Activated T-helper 1 cell treated with anti-CD3 and anti-CD28 coated beads, Interleukin-2, amount 50 U/mL, for 16 hours (primary cell): ENCODE measurements around the gene NQO2.
"Not testable (repeated sequence)": the region's sequence is repeated elsewhere in the genome, so short reads cannot be mapped to it uniquely, and the experiment has no call there.

Experiments
- DNase-seq, 2 donors: peaks; one replicate each; pipeline ENCODE4 v3.0.0-alpha.2; 2020; ENCODE audit warnings: low read depth in 1 of 2, low spot score in 1 of 2

NQO2 gene

DNA sequence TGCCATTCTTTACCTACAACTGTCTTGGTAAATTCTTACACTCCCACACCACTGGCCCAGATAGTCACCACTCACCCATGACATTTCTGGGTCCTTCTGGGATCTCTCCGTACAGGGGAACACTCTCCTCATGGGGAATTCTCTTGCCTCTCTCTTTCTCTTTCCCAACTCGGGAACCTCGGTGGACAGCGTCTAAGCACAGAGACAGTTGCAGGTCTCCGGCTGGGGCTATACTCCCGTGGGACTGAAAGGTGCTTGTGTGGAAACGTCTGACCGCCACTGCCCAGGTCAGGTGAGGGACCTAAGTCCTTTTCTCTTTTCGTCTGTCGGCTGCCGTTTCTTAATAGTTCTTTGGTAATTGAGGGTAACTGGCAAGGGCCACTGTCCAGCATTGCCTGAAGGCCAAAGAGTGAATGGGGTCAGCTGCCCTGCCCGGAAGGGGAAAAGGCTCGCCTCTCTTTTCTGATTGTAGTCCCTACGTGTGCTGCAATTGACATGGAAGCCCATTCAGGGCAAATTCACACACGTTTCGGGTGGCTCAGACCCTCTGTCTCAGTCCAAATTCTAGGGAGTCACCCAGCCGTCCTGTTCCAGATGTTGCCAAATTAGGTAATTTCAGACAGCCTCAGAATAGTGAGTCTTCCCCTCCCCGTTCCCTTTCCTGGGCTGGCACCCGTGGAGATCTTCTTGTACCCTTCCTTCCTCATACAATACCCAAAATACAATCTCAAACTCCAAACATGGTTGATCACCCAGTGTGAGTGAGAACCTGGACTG, 37.4 kb downstream of the NQO2 start:
- DNase-seq = no peak

DNA sequence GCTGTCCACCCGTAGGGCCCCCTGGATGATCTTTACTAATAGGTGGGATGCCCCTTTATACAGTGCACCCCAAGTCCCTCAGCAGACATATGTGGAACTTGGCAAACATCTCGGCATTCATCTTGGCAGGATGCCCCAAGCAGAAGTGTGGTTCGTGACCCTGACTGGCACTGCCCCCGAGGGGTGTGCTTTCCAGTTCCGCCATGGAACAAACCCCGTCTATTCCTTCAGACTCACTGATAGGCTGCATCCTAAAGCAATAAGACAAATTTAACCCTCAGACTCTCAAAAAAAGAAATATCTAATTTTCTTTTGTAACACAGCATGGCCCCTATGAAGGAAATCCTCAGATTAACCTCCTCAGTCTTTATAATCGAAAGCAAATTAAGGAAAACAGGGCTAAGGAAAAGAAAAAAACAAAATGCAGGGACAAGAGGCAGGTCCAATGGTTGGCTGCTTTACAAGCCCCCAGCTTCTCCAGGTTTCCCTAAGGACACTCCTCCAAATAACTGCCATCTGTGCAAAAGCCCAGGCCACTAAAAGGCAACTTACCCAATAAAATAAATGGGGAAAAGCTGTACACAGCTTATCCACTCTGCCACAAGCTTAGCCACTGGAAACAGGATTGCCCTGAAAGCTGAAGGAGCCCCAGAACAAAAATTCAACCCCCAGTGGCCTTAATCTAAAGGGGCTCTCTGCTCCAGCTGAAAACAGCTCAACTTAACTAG, 38.1 kb downstream of the NQO2 start:
- no peak for DNase-seq

DNA sequence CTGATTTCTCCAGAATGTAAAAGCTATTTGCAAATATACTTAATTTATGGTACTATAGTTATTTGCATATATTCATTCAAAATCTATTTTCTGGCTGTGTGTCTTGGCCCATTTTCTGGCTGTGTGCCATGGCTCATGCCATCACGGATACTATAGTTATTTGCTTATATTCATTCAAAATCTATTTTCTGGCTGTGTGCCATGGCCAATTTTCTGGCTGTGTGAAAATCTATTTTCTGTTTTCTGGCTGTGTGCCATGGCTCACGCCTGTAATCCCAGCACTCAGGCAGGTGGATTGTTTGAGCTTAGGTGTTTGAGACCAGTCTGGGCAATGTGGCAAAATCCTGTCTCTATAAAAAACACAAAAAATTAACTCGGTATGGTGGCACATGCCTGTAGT, 39.7 kb downstream of the NQO2 start:
- no peak for DNase-seq

DNA sequence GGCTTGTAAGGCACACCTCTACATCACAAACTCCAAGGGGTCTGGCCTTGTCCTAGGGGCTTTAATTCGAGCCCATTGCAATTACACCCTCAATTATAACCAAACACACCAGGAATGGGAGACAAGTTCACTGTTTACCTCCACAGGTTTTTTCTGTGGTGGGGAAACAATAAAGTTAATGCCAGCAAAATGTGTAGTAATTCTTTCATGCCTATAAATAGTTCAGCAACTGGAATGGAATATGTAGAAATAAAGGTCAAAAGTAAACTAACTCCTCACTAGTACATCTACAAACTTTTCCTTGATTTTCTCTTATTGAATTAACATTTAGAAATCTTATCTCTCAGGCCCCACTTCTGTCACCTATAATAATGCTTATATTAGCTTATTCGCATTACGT, 41.5 kb downstream of the NQO2 start:
- no peak for DNase-seq

DNA sequence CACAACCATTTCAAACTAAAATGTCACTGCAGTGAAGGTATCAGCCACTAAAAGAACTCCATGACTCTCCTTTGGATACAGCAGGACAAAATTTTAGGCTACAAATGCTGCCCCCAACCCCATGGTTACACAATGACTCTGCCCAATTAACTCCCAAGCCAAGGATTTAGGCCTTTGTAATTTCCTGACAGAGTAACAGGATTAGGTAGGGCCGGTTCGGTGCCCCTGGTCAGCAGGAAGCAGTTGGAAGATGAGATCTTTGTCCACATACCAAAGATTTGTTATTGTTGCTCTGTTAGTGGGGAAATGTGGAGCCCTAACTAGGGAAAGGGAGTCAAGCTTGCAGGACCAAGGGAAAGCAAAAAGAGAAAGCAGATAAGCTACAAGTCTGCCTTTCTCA, 41.9 kb downstream of the NQO2 start:
- DNase-seq = no peak

DNA sequence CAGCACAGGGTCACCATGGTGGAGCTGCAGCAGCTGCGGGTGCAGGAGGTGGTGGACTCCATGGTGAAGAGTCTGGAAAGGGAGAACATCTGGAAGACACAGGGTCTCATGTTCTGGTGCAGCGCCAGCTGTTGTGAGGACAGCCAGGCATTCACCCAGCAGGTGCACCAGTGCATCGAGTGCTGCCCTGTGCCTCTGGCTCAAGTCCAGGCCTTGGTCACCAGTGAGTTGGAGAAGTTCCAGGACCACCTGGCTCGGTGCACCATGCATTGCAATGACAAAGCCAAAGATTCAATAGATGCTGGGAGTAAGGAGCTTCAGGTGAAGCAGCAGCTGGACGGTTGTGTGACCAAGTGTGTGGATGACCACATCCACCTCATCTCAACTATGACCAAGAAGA, 45.7 kb downstream of the NQO2 start:
- DNase-seq = no peak

DNA sequence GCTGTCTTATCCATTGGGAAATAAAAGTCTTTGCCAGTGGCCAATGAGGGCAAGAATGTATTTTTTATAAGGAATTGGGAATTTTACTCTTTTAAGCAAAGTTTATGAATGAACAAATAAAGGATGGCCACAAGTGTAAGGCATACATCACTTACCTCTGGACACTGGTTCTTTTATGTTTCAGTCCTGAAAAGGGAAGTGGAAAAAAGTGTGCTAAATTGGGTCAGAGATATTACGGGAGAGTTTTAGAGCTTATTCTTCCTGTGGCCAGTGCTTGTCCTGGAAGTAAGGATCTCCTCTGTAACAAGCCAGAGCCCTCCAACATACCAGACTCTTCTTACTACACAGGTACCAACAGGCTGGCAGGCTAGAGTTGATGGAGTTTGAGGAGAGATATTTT, 46.1 kb downstream of the NQO2 start:
- no peak for DNase-seq

DNA sequence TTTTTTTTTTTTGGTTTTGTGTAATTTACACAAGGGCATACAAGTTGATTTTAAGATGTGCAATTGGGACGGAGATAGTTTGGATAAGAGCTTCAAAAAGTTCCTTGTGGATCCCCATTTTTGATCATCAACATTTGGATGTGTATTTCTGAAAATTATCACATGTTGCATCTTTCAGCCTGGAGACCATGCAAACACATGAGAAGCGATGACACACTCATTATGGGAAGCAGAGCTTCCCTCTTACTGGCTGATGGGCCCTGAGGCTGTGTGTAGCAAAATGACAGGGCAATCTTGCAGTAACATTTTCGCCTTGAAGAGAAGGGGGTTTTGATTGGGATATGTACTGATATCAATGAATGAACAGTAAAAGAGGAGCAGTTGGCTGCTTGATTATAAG, 46.6 kb downstream of the NQO2 start:
- DNase-seq = no peak

DNA sequence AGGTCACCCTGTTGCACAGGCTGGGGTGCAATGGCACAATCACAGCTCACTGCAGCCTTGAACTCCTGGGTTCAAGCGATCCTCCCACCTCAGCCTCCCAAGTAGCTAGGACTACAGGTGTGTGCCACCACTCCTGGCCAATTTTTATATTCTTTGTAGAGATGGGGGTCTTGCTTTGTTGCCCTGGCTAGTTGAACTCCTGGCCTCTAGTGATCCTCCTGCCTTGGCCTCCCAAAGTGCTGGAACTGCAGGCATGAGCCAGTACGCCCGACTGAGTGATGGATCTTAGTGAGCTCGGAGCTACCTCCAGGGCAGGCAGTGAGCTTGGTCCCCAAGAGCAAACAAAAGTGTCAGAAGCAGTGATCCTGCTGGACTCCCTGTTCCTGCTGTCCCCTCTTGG, 48.3 kb downstream of the NQO2 start:
- not testable (repeated sequence) for DNase-seq

DNA sequence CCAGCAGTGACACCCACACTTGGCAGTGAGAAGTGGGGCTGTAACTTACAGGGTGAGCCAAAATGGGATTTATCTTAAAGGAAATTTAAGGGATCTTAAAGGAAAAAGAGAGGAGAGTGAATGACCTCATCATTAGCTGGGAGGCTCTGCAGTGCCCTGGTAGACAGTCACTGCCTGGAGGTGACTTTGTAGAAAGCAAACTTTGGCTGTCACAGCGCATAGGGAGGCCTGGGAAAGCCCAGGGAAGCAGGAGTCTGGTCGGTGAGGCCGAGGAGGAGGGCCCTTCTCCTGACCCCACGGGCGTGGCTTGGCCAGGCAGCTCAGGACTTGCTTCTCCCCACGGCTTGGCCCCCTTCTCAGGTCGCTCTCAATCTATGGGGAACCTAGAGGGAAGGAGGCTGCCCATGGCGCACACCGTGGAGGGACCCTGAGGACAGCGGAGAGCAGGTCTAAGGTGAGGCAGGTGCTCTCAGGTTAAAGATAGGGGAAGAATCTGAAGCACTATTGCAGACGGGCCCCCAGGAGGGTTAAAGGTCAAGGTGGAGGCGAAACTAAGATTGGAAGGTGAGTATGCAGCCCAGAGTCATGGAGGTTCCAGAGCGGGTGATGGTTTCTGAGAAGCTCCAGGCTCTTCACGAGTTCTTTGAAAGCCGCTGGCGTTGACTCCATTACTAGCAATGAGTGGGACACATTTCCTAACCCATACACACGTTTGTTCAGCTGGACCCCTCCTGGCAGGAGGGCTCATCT, 53.0 kb downstream of the NQO2 start:
- no peak for DNase-seq

DNA sequence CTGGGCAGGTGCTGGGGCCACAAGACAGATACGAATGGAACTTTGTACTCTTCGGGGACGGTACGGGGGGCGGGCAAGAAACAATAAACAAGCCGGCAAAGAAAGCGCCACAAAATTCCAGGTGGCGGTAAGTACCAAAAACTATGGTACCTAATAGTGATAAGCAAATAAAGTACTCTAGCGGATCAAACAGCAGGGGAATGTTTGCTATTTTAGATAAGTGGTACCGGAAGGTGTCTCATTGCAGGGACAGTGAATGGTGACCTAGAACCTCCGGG, 53.5 kb downstream of the NQO2 start:
- DNase-seq = no peak

DNA sequence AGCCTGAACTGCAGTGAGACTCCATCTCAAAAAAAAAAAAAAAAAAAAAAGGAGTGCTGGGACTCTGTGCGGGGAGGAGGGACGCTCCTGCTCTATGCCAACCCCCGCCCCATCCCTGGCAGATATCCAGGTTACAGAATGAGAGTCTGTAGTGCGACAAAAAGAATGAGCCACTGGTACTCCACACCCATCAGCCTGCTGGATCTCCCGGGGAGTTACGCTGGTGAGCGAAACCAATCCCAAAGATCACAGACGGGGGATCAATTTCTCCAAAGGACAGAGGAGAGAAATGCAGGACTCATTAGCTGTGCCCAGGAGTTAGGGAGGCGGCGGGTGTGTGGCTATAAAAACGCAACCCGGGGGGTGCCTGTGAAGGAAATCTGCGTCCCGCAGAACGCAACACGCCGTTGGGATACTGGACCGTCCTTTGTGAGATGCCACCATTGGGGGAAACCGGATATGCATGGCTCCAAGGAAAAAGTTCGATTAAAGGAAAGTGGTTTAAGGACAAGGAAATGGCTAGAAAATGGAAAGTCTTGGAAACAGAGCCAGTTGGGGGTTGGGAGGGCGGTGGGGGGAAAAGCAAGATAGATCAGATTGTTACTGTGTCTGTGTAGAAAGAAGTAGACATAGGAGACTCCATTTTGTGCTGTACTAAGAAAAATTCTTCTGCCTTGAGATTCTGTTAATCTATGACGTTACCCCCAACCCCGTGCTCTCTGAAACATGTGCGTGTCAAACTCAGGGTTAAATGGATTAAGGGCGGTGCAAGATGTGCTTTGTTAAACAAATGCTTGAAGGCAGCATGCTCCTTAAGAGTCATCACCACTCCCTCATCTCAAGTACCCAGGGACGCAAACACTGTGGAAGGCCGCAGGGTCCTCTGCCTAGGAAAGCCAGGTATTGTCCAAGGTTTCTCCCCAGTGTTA, 54.8 kb downstream of the NQO2 start:
- DNase-seq = not testable (repeated sequence)

DNA sequence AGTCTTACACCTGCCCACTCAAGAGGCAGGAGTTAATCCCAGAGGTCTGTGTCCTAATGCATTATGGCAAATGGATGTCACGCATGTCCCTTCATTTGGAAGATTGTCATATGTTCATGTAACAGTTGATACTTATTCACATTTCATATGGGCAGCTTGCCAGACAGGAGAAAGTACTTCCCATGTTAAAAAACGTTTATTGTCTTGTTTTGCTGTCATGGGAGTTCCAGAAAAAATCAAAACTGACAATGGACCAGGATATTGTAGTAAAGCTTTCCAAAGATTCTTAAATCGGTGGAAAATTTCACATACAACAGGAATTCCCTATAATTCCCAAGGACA, 55.4 kb downstream of the NQO2 start:
- DNase-seq = not testable (repeated sequence)

DNA sequence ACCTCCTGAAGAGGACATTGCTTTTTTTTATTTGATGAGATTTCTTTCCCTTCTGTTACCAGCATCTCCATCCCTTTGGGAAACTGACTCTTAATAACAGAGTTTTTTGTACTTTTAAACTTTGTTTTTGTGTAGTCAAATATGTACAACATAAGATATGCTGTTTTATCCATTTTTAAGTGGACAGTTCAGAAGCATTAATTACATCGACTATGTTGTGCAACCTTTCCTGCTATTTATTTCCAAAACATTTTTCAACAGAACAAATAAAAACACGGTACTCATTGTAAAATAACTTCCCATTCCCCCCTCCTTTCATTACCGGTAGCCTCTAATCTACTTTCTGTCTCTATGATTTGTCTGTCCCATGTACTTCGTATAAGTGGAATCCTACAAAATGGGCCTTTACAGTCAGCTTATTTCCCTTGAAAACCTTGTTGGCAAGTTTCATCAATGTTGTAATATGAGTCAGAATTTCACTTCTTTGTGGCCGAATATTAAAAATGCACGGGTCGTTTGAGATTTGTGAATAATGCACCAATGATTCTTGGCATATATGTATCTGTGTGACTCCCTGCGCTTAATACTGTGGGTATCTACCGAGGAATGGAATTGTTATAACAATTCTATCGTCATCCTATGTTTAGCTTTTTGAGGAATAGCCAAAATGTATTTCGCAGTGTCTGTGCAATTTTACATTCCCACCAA, 57.5 kb downstream of the NQO2 start:
- no peak for DNase-seq

DNA sequence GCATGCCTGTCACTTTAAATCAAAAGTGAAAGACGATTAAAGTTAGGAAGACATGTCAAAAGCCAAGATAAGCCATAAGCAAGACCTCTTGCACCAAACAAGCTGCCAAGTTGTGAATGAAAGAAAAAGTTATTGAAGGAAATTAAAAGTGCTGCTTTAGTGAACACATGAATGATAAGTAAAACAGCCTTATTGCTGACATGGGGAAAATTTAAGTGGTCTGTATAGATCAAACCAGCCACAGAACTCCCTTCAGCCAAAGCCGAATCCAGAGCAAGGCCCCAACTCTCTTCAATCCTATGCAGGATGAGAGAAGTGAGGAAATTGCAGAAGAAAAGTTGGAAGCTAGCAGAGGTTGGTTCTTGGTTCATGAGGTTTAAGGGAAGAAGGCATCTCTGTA, 59.3 kb downstream of the NQO2 start:
- no peak for DNase-seq

DNA sequence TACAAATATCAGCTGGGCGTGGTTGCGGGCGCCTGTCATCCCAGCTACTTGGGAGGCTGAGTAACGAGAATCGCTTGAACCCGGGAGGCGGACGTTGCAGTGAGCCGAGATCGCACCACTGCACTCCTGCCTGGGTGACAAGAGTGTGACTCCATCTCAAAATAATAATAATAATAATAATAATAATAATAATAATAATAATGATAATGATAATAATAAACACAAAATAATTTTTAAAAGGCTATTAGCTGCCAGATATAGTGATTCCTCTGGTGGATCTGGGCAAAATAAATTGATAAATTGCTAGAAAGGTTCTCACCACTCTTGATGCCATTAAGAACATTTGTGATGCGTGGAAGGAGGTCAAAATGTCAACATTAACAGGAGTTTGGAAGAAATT, 60.4 kb downstream of the NQO2 start:
- DNase-seq = not testable (repeated sequence)

DNA sequence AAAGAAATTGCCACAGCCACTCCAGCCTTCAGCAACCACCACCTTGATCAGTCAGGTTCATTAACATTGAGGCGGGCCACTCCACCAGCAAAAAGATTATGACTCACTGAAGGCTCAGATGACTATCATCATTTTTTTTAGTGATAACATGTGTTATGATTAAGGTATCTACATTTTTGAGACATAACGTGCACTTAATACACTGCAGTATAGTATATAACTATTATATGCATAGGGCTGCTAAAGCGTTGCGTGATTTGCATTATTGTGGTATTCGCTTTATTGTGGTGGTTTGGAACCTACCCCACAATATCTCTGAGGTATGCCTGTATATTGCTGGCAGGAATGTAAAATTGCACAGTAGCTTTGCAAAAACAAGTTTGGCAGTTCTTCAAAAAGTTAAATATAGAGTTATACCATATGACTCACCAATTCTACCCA, 61.8 kb downstream of the NQO2 start:
- DNase-seq = no peak

DNA sequence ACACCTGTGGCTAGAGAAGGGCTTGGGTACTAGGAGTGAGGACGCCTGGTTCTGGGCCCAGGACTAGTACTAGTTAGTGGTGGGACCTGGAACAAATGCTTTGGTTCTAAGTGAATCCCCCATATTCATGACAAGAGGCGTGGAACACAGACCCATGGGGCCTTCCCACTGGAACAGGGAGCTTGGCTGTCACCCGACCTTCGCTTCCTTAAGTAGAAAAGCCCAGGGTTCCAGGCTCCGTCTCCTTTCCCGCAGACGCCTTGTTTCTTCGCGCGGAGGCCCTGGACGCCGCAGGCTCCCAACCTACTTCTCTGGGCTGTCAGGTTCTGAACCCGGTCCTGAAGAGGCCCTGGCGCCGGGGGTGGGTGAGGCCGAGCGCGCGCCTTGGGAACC, 63.6 kb downstream of the NQO2 start:
- not testable (repeated sequence) for DNase-seq

DNA sequence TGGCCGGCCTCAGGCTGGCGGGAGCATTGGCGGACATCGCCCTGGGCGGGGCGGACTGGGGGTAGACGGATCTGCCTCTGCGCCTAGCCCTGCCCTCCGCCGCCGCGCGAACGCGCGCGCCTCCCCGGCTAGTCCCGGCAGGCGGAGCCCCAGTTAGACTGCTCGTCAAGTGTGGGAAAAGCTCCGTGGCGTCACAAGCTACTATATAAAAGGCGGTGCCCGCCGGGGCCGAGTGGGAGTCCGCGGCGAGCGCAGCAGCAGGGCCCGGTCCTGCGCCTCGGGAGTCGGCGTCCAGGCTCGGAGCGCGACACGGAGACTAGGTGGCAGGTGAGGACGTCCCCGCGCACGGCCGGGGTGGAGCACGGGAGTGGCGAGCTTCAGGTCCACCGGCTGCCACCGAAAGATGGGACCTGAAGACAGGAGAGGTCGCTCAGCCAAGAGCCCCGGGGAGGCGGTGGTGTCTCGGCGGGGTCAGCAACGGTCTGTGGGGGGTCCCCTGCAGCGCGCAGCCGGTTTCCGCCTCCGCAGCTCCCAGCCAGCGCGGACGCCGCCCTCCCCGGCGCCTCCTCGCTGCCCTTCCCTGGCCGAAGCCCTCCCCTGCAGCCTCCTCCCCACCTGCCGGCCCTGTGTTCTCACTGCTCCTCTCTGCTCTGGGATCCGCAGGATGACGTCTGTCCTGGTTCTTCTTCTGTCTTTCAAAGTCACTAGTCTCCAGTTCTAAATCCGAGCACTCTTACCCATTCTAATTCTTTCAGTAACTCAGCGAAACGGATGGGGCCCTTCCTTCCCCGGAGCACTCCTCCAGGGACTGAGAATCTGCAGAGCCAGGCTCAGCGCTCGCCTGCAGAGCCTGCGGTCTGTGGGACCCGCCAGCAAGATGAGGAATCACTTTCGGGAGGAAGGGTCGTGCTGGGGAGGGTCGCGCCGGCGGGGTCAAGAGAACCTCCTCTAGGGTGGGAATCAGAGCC, 64.3 kb downstream of the NQO2 start:
- peak; percentile 74 to 85 for DNase-seq
